MM.1S (cell line): Measurements from ENCODE around the gene SHISA7.

Source experiments
- CTCF ChIP-seq: fragments of 300-600 bp; sonication (generic); IDR thresholded peaks from 2 replicates; pipeline ENCODE4 v1.5.1; 2016; ENCODE audit warnings: antibody characterized with exemption, low read length, mixed read lengths
- EZH2 ChIP-seq: fragments of 300-600 bp; sonication (generic); optimal IDR thresholded peaks from 2 replicates; pipeline ENCODE3; 2017; ENCODE audit warnings: low read depth, mild to moderate bottlenecking, antibody characterized with exemption, low read length, mixed read lengths
- EZH2phosphoT487 ChIP-seq: fragments of 300-600 bp; sonication (generic); IDR thresholded peaks from 2 replicates; pipeline ENCODE4 v1.6.1; 2018; ENCODE audit warnings: antibody characterized with exemption, low read length

DNA sequence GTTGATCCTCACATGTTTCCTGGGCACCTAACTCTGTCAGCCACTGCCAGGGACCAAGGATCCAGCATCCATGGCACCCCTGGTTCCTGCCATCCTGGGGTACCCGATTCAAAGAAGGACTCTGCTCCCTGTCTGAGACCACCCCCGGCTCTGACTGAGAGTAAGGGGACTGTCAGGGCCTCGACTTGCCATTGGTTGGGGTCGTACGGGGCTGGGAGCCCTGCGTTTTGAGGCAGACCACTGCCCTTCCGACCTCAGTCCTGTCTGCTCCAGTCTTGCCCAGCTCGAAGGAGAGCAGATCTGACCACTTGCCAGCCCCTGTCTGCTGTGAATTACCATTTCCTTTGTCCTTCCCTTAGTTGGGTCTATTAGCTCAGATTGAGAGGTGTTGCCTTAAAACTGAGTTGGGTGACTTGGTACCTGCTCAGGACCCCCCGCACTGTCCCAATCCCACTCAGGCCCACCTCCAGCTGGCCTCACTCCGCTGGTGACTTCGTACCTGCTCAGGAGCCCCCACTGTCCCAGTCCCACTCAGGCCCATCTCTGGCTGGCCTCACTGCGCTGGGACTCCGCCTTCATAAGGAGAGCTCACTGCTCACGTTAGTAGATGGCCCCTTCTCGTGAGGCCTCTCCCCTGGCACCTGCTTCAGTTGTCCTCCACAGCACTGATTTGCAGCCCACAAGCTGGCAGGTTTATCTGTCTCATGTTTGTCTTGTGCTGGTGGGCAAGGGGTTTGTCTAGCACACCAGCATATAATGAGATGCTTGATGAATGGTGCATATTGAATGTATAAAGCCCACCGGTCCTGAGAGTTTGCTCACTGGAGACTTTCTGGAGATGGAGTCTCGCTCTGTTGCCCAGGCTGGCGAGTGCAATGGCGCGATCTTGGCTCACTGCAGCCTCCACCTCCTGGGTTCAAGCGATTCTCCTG, 53.4 kb downstream of the SHISA7 start:
- TF ChIP-seq EZH2 (no peak), CTCF (no peak), EZH2phosphoT487 (no peak)
